AG04450 (cell line): ENCODE measurements around the gene NDUFAB1. TPM values are rescaled to one million over a fixed set of nuclear protein-coding genes. Genes with fewer than 3 reads are reported as not detected.
"Not testable (repeated sequence)": the region's sequence is repeated elsewhere in the genome, so short reads cannot be mapped to it uniquely, and the experiment has no call there.

ENCODE experiments used
- CTCF ChIA-PET: fragments of 300-600, 350-600 bp; formaldehyde crosslinking; extraction: SDS; loops from one replicate; lab custom pipeline; 2022; ENCODE audit warnings: antibody characterized with exemption, inconsistent platforms; lab: Charles Lee
- POLR2A ChIA-PET: fragments of 350-600 bp; formaldehyde crosslinking; extraction: SDS; loops from one replicate; lab custom pipeline; 2021; ENCODE audit warnings: antibody characterized with exemption, inconsistent platforms; lab: Yijun Ruan, JAX
- DNase-seq: peaks from one replicate; pipeline ENCODE4 v3.0.0-alpha.2; 2011; ENCODE audit warnings: low read depth, low spot score
- H3K27ac ChIP-seq: one replicate; pipeline ENCODE4 v1.5.1; 2012; ENCODE audit warnings: low read depth, low read length, control low read depth
- H3K27me3 ChIP-seq: one replicate; pipeline ENCODE4 v1.6.0; 2012; ENCODE audit warnings: low read length; ENCODE audit not compliant: control insufficient read depth, insufficient read depth
- H3K4me3 ChIP-seq: 2 replicates; pipeline ENCODE4 v1.5.1; 2011; ENCODE audit warnings: mild to moderate bottlenecking, low read depth, low read length, control low read depth
- H3K9me3 ChIP-seq: 2 replicates; pipeline ENCODE4 v1.5.1; 2012; ENCODE audit warnings: low read length; ENCODE audit not compliant: control insufficient read depth, insufficient read depth
- CTCF ChIP-seq: IDR thresholded peaks from 2 replicates; pipeline ENCODE4 v1.5.1; 2011; ENCODE audit warnings: low read depth, low read length, control low read depth, inconsistent platforms
- polyA plus RNA-seq: library from polyadenylated mRNA; depleted of rRNA; stranded (reverse); fragments of >200 nt; gene quantifications from 2 replicates; pipeline ENCODE4 v1.2.3, GENCODE V29; 2011

NDUFAB1 gene
- polyA plus RNA-seq, 1 experiment, result 130 TPM

GRCh38 chr16:23635958-23636357, 39.8 kb upstream of the NDUFAB1 start:
- no peak for DNase-seq
- ChIA-PET CTCF (no interaction called here), POLR2A (no interaction called here)
- Histone ChIP-seq H3K4me3 (no peak overlapping the region), H3K27ac (no peak overlapping the region), H3K27me3 (no peaks in the 10 kb centered on the region), H3K9me3 (peaks cover 2% of the 10 kb centered on the region; the same call in 1 of the 2 replicates)
- no peak for TF ChIP-seq CTCF

- POLR2A ChIA-PET, result no interaction called here
- CTCF ChIA-PET, result interaction anchor here (0.6 kb wide), 1 partner anchor 121 kb away, joined by 3 read pairs; no protein-coding TSS in a partner anchor
- no peak overlapping the region for H3K4me3 ChIP-seq
- H3K27me3 ChIP-seq, result no peaks in the 10 kb centered on the region
- H3K27ac ChIP-seq, result no peak overlapping the region
- no peak for DNase-seq
- TF ChIP-seq CTCF, result no peak
- no peaks in the 10 kb centered on the region for H3K9me3 ChIP-seq
These were observed 38.4 kb upstream of the NDUFAB1 start for GRCh38 chr16:23634461-23635036.

GRCh38 chr16:23631874-23632273, 35.8 kb upstream of the NDUFAB1 start:
- H3K9me3 ChIP-seq, POLR2A ChIA-PET, H3K4me3 ChIP-seq, H3K27me3 ChIP-seq, H3K27ac ChIP-seq, CTCF ChIA-PET, DNase-seq: not testable (repeated sequence)

GRCh38 chr16:23629516-23629915, 33.4 kb upstream of the NDUFAB1 start:
- CTCF ChIA-PET, result interaction anchor here (1.0 to 1.6 kb wide), 2 partner anchors 33 to 98 kb away, joined by 3 to 5 read pairs; no protein-coding TSS in a partner anchor
- no peak for DNase-seq
- no peak overlapping the region for H3K27ac ChIP-seq
- no peaks in the 10 kb centered on the region for H3K27me3 ChIP-seq
- POLR2A ChIA-PET, result no interaction called here
- no peaks in the 10 kb centered on the region for H3K9me3 ChIP-seq
- TF ChIP-seq CTCF, result no peak
- H3K4me3 ChIP-seq, result no peak overlapping the region

GRCh38 chr16:23624092-23624491, 28.0 kb upstream of the NDUFAB1 start:
- CTCF ChIA-PET, result no interaction called here
- Histone ChIP-seq H3K27ac (no peak overlapping the region), H3K9me3 (no peaks in the 10 kb centered on the region), H3K27me3 (no peaks in the 10 kb centered on the region), H3K4me3 (no peak overlapping the region)
- no peak for TF ChIP-seq CTCF
- POLR2A ChIA-PET, result no interaction called here
- no peak for DNase-seq
